GM11168 (cell line): Measurements from ENCODE around the gene KCNH2.

Experiments
- in situ Hi-C: fragments of 300-500 bp; cut with MboI; formaldehyde crosslinking; loops from one replicate; pipeline ENCODE4 v1.12.0; 2022; ENCODE audit warnings: low sequenced_read_pairs; ENCODE audit not compliant: unreplicated experiment

KCNH2 gene

GRCh38 chr7:150963707-150964559 lies 14.2 kb downstream of the KCNH2 start:
- in situ Hi-C loops, result no loop called here

- in situ Hi-C loops, result no loop called here
Observed at GRCh38 chr7:150962553-150963399, 15.3 kb downstream of the KCNH2 start.

GRCh38 chr7:150962290-150962552 lies 15.9 kb downstream of the KCNH2 start:
- in situ Hi-C loops, result no loop called here

GRCh38 chr7:150961510-150962289 lies 16.4 kb downstream of the KCNH2 start:
- in situ Hi-C loops, result no loop called here

GRCh38 chr7:150959739-150960734 lies 18.1 kb downstream of the KCNH2 start:
- in situ Hi-C loops, result no loop called here

GRCh38 chr7:150959081-150959480 lies 19.0 kb downstream of the KCNH2 start:
- in situ Hi-C loops, result no loop called here

GRCh38 chr7:150958597-150958996 lies 19.5 kb downstream of the KCNH2 start:
- in situ Hi-C loops, result no loop called here

GRCh38 chr7:150958062-150958552 lies 20.0 kb downstream of the KCNH2 start:
- in situ Hi-C loops, result no loop called here

- in situ Hi-C loops, result no loop called here
Observed at GRCh38 chr7:150957133-150958020, 20.7 kb downstream of the KCNH2 start.

- in situ Hi-C loops, result no loop called here
Observed at GRCh38 chr7:150956395-150957132, 21.6 kb downstream of the KCNH2 start.

- in situ Hi-C loops, result no loop called here
Observed at GRCh38 chr7:150955519-150956394, 22.4 kb downstream of the KCNH2 start.

- in situ Hi-C loops, result no loop called here
Observed at GRCh38 chr7:150954986-150955518, 23.1 kb downstream of the KCNH2 start.

GRCh38 chr7:150954201-150954985 lies 23.7 kb downstream of the KCNH2 start:
- in situ Hi-C loops, result no loop called here

GRCh38 chr7:150953061-150953997 lies 24.8 kb downstream of the KCNH2 start:
- in situ Hi-C loops, result no loop called here
